Keratinocyte (primary cell): ENCODE results near the gene SRPX. TPM values are rescaled to one million over a fixed set of nuclear protein-coding genes. Genes with fewer than 3 reads are reported as not detected.

Source experiments
- DNase-seq: peaks from one replicate; pipeline ENCODE4 v3.0.0-alpha.2; 2011; ENCODE audit warnings: low read depth, missing footprints, low spot score
- FAIRE-seq: peaks from 2 replicates; lab custom pipeline; 2011; peaks lifted over from hg19 to GRCh38; lab: Jason Lieb, UNC
- H2AFZ ChIP-seq: 2 replicates; pipeline ENCODE4 v1.6.0; 2012; ENCODE audit warnings: low read length, control low read depth, inconsistent platforms; ENCODE audit not compliant: control insufficient read depth
- H3K27ac ChIP-seq: 2 replicates; pipeline ENCODE4 v1.5.1; 2011; ENCODE audit warnings: low read length; ENCODE audit not compliant: control insufficient read depth, insufficient read depth
- H3K27me3 ChIP-seq: 3 replicates; pipeline ENCODE4 v1.6.0; 2011; ENCODE audit warnings: low read length; ENCODE audit not compliant: control insufficient read depth, insufficient read depth; ENCODE audit errors: extremely low read depth
- H3K36me3 ChIP-seq, 2 experiments: 2 replicates in 1 of 2; 3 replicates in 1 of 2; pipeline ENCODE4 v1.5.1; 2011; ENCODE audit warnings: low read length in 2 of 2, mild to moderate bottlenecking in 1 of 2; ENCODE audit not compliant: control insufficient read depth in 2 of 2, insufficient read depth in 2 of 2; ENCODE audit errors: extremely low read depth in 1 of 2
- H3K4me1 ChIP-seq: 3 replicates; pipeline ENCODE4 v1.5.1; 2011; ENCODE audit warnings: low read length; ENCODE audit not compliant: control insufficient read depth, insufficient read depth; ENCODE audit errors: extremely low read depth
- H3K4me2 ChIP-seq: 3 replicates; pipeline ENCODE4 v1.6.0; 2011; ENCODE audit warnings: low read depth, low read length; ENCODE audit not compliant: control insufficient read depth, insufficient read depth; ENCODE audit errors: extremely low read depth
- H3K4me3 ChIP-seq, 3 experiments: fragments of 200-600 bp in 1 of 3; sonication (generic) in 1 of 3; 2 replicates in 2 of 3; 3 replicates in 1 of 3; pipeline ENCODE4 v1.5.1; 2011 to 2016; ENCODE audit warnings: low read length in 3 of 3, mild to moderate bottlenecking in 3 of 3, control low read depth in 2 of 3, inconsistent platforms in 1 of 3, low read depth in 1 of 3, mixed read lengths in 1 of 3, mixed run types in 1 of 3, moderate library complexity in 1 of 3; ENCODE audit not compliant: control insufficient read depth in 2 of 3, insufficient read depth in 2 of 3; ENCODE audit errors: extremely low read depth in 1 of 3
- H3K79me2 ChIP-seq: 2 replicates; pipeline ENCODE4 v1.6.0; 2012; ENCODE audit warnings: low read length; ENCODE audit not compliant: control insufficient read depth, insufficient read depth
- H3K9ac ChIP-seq: 3 replicates; pipeline ENCODE4 v1.6.0; 2011; ENCODE audit warnings: low read length; ENCODE audit not compliant: control insufficient read depth, insufficient read depth; ENCODE audit errors: extremely low read depth
- H3K9me1 ChIP-seq: 3 replicates; pipeline ENCODE4 v1.6.0; 2011; ENCODE audit warnings: low read length; ENCODE audit not compliant: control insufficient read depth, insufficient read depth; ENCODE audit errors: extremely low read depth
- H3K9me3 ChIP-seq: 2 replicates; pipeline ENCODE4 v1.5.1; 2012; ENCODE audit warnings: low read depth, low read length; ENCODE audit not compliant: control insufficient read depth
- H4K20me1 ChIP-seq: 3 replicates; pipeline ENCODE4 v1.6.0; 2011; ENCODE audit warnings: low read length; ENCODE audit not compliant: control insufficient read depth, insufficient read depth; ENCODE audit errors: extremely low read depth
- EZH2 ChIP-seq: IDR thresholded peaks from one replicate; pipeline ENCODE4 v1.6.1; 2012; ENCODE audit warnings: inconsistent platforms, mild to moderate bottlenecking, low read length, moderate library complexity
- dilution Hi-C: fragments of 300-500 bp; cut with MboI; formaldehyde crosslinking; loops from one replicate; pipeline ENCODE4 v1.7.0; 2020; ENCODE audit warnings: low sequenced_read_pairs; ENCODE audit not compliant: extremely low pct_ligation_motif_present
- polyA plus RNA-seq, 5 experiments: library from polyadenylated mRNA; depleted of rRNA in 3 of 5; stranded (reverse) in 3 of 5; stranded (forward) in 1 of 5; unstranded in 1 of 5; fragments of >200 nt; gene quantifications; 1 replicate in 1 of 5; 2 replicates in 3 of 5; 3 replicates in 1 of 5; pipeline versions ENCODE4 v1.2.1 to v1.2.3, GENCODE V29; 2011 to 2012; ENCODE audit warnings: missing spikeins in 2 of 5, low read depth in 1 of 5, low replicate concordance in 1 of 5
- TF ChIP-seq, protein P1 (sequence below), 3 experiments: IDR thresholded peaks in 1 of 3; conservative IDR thresholded peaks in 1 of 3; optimal IDR thresholded peaks in 1 of 3; 2 replicates in 2 of 3; 3 replicates in 1 of 3; pipeline versions ENCODE3 to v1.5.1; 2011; ENCODE audit warnings: low read length in 3 of 3, mild to moderate bottlenecking in 3 of 3, moderate library complexity in 2 of 3, control low read depth in 1 of 3, inconsistent platforms in 1 of 3; ENCODE audit not compliant: insufficient read depth in 2 of 3; ENCODE audit errors: extremely low read depth in 1 of 3

Gene SRPX
- polyA plus RNA-seq, 1 donor (not counting 4 experiments of a cell fraction or from before 2014, with no cell fraction given), result 53.8 TPM

DNA sequence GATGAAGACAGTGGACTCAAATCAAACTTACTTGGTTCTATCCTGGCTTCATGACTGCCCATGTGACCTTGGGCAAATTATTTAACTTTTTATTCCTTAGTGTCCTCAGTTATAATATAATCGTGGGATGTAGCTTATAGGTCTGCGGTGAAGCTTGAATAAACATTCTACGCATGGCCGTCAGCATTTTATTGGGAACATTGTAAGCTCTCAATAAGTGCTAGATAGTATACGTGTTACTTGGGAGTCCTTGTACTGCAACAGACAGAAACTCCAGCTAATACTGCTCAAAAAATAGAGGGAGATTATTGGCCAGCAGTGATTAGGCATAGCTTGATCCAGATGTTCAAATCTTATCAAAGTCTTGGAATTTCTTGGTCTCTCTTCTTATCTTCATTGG is 109.5 kb downstream of the SRPX start:
- no peaks in the 10 kb centered on the region for H3K9me3 ChIP-seq
- H3K27ac ChIP-seq, result no peak overlapping the region
- no peaks in the 10 kb centered on the region for H3K79me2 ChIP-seq
- no peaks in the 10 kb centered on the region for H3K27me3 ChIP-seq
- no peaks in the 10 kb centered on the region for H3K36me3 ChIP-seq
- no peak overlapping the region for H3K4me2 ChIP-seq
- dilution Hi-C loops, result no loop called here
- DNase-seq (no peak), FAIRE-seq (no peak)
- no peaks in the 10 kb centered on the region for H3K9me1 ChIP-seq
- no peak overlapping the region for H3K4me3 ChIP-seq
- H4K20me1 ChIP-seq, result no peaks in the 10 kb centered on the region
- H2AFZ ChIP-seq, result no peak overlapping the region
- TF ChIP-seq, protein P1, sequence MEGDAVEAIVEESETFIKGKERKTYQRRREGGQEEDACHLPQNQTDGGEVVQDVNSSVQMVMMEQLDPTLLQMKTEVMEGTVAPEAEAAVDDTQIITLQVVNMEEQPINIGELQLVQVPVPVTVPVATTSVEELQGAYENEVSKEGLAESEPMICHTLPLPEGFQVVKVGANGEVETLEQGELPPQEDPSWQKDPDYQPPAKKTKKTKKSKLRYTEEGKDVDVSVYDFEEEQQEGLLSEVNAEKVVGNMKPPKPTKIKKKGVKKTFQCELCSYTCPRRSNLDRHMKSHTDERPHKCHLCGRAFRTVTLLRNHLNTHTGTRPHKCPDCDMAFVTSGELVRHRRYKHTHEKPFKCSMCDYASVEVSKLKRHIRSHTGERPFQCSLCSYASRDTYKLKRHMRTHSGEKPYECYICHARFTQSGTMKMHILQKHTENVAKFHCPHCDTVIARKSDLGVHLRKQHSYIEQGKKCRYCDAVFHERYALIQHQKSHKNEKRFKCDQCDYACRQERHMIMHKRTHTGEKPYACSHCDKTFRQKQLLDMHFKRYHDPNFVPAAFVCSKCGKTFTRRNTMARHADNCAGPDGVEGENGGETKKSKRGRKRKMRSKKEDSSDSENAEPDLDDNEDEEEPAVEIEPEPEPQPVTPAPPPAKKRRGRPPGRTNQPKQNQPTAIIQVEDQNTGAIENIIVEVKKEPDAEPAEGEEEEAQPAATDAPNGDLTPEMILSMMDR (optimal IDR thresholded peaks at IDR 0.05 in 1 of 3, IDR thresholded peaks at IDR 0.05 in 1 of 3, conservative IDR thresholded peaks at IDR 0.05 in 1 of 3; ENCODE audit: extremely low read depth in 1 of 3, insufficient read depth in 2 of 3, low read length in 3 of 3), result no peak
- TF ChIP-seq EZH2, result no peak
- H3K4me1 ChIP-seq, result no peaks in the 10 kb centered on the region
- H3K9ac ChIP-seq, result no peak overlapping the region

DNA sequence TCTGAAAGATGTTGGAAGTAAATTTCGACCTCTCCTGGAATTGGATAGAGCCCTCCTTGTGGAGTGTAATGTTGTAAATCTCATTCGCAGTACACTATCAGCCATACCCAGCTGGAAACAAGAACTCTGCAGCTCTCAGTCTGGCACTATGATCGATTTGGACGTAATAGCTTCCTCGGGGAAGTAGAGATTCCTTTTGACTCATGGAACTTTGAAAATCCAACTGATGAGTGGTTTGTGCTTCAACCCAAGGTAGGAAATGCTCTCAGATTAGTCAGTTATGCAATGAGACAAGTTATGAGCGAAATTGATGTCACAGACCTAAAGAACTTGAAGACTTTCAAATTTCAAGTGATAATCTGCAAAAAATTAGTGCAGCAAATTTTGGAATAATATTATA is 110.4 kb downstream of the SRPX start:
- no peak overlapping the region for H2AFZ ChIP-seq
- no peaks in the 10 kb centered on the region for H4K20me1 ChIP-seq
- no peaks in the 10 kb centered on the region for H3K9me3 ChIP-seq
- H3K4me1 ChIP-seq, result no peaks in the 10 kb centered on the region
- H3K9ac ChIP-seq, result no peak overlapping the region
- no peak for TF ChIP-seq EZH2
- TF ChIP-seq, protein P1 (optimal IDR thresholded peaks at IDR 0.05 in 1 of 3, IDR thresholded peaks at IDR 0.05 in 1 of 3, conservative IDR thresholded peaks at IDR 0.05 in 1 of 3; ENCODE audit: extremely low read depth in 1 of 3, insufficient read depth in 2 of 3, low read length in 3 of 3), result no peak
- H3K27me3 ChIP-seq, result no peaks in the 10 kb centered on the region
- no peak overlapping the region for H3K27ac ChIP-seq
- DNase-seq (no peak), FAIRE-seq (no peak)
- H3K4me2 ChIP-seq, result no peak overlapping the region
- H3K79me2 ChIP-seq, result no peaks in the 10 kb centered on the region
- H3K9me1 ChIP-seq, result no peaks in the 10 kb centered on the region
- H3K36me3 ChIP-seq, result no peaks in the 10 kb centered on the region
- no peak overlapping the region for H3K4me3 ChIP-seq
- dilution Hi-C loops, result no loop called here
